Jurkat, Clone E6-1 (cell line): ENCODE results near the gene CAPN3.

Experiments used
- DNase-seq: peaks from one replicate; pipeline ENCODE4 v3.0.0-alpha.2; 2011; ENCODE audit warnings: low read depth, low spot score
- H3K4me3 ChIP-seq: 2 replicates; pipeline ENCODE4 v1.5.1; 2011; ENCODE audit warnings: mild to moderate bottlenecking, low read length, control low read depth, moderate library complexity

Gene CAPN3

GRCh38 chr15:42385206-42385979, 26.1 kb downstream of the CAPN3 start:
- H3K4me3 ChIP-seq = no peak overlapping the region
- DNase-seq = peak; percentile 55

DNA sequence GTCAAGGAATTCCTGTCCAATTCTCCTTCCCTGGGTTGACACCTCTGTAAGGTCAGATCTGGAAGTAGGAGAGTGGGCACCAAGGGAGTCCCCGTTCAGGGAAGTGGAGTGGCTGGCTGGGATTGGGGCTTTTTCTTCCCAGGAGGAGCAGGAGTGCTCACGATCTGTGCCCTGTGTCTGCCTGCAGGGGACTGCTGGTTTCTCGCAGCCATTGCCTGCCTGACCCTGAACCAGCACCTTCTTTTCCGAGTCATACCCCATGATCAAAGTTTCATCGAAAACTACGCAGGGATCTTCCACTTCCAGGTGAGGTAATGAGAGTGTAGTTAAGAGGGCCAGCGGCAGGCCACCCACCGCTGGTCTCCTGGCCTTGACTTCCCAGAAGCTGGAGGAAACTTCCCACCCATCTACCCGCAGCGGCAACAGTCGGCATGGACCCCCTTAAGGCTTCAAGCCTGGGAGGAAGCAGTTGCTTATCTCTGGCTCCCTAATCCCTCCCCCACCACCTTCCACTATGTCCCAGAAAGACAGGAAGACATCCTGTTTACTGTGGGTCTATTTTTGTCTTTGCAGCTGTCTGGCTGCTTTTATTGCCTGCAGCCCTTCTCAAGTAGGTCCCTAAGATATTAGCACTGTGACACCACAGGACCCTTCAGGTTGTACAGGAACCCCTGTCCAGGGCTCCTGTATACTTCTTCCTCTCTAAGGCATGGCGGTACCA, 26.8 kb downstream of the CAPN3 start:
- no peak for DNase-seq
- no peak overlapping the region for H3K4me3 ChIP-seq

GRCh38 chr15:42387603-42388002, 28.3 kb downstream of the CAPN3 start:
- H3K4me3 ChIP-seq = no peak overlapping the region
- DNase-seq = no peak

GRCh38 chr15:42392309-42393024, 33.2 kb downstream of the CAPN3 start:
- no peak overlapping the region for H3K4me3 ChIP-seq

GRCh38 chr15:42394106-42394505, 34.8 kb downstream of the CAPN3 start:
- H3K4me3 ChIP-seq = no peak overlapping the region
- no peak for DNase-seq

More at GRCh38 chr15:42392309-42393024, 33.2 kb downstream of the CAPN3 start:
- DNase-seq = no peak

DNA sequence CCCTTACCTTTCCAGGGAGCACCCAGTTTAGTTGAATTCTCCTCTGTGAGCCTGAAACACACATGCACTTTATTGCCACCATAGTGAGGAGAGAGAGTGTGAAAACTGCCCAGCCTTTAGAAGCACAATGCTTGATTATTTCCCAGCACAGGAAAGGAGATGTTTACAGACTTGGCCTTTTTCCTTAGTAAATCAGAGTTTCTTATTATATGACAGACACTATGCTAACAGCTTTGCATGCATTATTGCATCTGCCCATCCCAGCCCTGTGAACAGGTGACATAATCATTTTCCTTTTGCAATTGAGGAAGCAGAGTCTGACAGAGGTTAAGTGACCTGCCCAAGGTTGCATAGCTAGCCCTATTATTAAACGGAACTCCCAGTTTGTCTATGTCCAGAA, 36.5 kb downstream of the CAPN3 start:
- DNase-seq = no peak
- H3K4me3 ChIP-seq = no peak overlapping the region

DNA sequence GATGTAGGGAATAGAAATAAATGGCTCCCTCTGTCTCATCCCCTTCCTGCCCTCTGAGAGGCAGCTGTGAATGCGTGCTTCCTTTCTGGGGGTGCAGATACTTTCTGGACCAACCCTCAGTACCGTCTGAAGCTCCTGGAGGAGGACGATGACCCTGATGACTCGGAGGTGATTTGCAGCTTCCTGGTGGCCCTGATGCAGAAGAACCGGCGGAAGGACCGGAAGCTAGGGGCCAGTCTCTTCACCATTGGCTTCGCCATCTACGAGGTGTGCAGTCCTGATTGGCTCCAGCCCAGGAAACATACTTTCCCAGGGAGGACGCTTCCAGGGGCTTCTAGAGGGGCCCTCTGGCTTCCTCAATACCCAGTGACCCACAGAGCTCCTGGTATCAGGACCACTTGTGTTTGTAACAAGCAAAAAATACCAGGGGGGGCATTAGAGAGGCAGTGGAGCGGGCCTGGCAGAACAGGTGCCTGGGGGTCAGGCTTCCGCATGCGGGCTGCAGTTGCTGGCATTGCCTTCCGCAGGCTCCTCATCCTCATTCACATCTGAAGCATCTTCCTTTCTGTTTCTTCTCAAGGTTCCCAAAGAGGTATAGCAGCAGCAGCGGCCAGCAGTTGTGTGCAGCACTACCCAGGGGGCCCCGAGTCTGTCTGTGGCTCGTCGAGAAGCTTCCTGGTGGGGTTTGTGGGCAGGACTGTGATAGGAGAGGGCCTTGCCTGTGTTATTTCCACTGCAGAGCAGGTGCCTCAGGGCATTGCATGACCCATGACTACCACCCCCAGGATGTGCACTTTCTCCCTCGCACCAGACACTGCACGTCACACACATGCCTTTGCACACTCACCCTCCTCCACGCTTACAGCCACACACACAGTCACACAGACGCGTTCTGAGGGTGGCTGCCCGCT, 42.5 kb downstream of the CAPN3 start:
- H3K4me3 ChIP-seq = no peak overlapping the region
- DNase-seq = peak; percentile 28

GRCh38 chr15:42402455-42403205, 43.3 kb downstream of the CAPN3 start:
- no peak for DNase-seq
- H3K4me3 ChIP-seq = no peak overlapping the region

DNA sequence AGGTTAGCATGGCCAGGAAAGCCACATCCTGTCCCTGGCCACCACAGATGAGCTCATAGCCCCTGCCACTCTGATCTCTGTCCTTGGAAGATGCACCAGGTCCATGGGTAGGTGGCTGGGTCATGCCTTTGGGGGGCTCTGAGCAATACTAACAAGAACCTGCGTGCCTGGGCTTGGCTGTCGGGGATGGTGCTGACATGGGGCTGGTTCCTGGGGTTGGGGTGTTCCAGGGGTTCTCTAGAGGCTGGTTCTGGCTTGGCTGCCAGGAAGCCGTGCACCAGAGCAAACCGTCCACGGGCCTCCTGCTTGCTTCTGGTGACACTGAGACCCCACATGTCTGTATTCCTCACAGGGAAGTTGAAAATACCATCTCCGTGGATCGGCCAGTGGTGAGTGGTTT, 44.1 kb downstream of the CAPN3 start:
- no peak for DNase-seq
- no peak overlapping the region for H3K4me3 ChIP-seq

- DNase-seq = no peak
- no peak overlapping the region for H3K4me3 ChIP-seq
Observed at GRCh38 chr15:42404461-42405235, 45.3 kb downstream of the CAPN3 start.

GRCh38 chr15:42405863-42406482, 46.7 kb downstream of the CAPN3 start:
- no peak overlapping the region for H3K4me3 ChIP-seq
- no peak for DNase-seq

DNA sequence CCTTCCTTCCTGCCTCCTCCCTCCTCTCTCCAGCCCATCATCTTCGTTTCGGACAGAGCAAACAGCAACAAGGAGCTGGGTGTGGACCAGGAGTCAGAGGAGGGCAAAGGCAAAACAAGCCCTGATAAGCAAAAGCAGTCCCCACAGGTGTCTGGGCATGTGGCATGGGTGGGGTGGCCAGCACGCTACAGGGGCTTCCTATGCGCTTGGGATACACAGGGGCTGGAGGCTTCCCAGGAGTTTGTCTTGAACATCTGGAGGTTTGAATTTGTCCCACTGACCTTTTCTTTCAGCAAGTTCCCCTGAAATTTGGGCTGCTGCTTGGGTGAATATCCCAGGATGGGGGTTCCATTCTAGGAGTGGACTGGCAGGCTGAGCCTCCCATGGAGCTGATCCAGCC, 48.9 kb downstream of the CAPN3 start:
- DNase-seq = no peak
- no peak overlapping the region for H3K4me3 ChIP-seq

- no peak for DNase-seq
- no peak overlapping the region for H3K4me3 ChIP-seq
Observed at GRCh38 chr15:42409011-42409410, 49.7 kb downstream of the CAPN3 start.

- H3K4me3 ChIP-seq = no peak overlapping the region
- no peak for DNase-seq
Observed at GRCh38 chr15:42411884-42412283, 52.6 kb downstream of the CAPN3 start.

DNA sequence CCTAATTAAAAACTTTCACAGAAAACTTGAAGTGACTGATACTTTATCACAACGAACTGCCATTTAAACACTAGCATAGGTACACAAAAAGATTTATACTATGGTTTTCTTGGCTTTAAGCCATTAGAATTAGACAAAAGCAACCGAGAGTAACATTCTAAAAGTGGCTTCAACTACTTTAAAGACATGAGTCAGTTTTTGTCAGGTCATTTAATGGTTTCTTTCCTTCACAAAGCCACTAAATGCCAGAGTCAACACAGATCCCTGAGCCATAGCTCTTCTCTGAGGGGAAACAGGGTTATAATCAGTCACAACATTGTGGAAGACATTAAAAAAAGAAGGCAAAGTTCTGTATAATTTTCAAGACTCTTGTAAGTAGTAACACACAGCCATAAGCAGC, 54.6 kb downstream of the CAPN3 start:
- H3K4me3 ChIP-seq = no peak overlapping the region
- no peak for DNase-seq

DNA sequence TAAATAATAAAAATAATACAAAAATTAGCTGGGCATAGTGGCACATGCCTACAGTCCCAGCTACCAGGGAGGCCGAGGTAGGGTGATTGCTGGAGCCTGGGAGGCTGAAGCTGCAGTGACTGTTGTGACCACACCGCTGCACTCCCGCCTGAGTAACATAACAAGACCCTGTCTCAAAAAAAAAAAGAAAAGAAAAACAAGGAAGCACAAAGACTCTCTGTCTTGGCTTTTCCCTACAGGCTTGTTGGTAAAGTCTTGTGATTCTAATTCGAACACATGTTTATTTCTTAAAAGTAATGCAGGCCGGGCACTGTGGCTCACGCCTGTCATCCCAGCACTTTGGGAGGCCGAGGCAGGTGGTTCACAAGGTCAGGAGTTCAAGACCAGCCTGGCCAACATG, 60.1 kb downstream of the CAPN3 start:
- no peak overlapping the region for H3K4me3 ChIP-seq
- no peak for DNase-seq

DNA sequence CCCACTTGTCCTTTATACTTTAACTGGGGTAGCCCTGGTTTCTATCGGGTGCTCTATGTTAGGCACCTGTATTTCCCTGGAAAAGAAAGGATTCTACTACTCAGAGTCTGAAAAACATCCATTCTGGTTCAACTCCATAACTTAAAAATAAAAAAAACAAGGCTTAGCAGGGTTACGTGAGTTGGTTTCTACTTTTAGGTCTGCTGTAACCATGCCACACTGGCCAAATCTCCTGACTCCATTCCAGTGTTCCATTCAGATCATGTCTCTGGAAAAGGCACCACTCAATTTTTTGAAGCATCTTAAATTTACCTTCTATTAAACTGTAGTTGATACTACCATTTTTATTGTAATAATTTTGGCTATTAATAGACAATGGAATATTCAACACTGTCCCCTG, 62.1 kb downstream of the CAPN3 start:
- DNase-seq = no peak

More for the DNA sequence above, 62.1 kb downstream of the CAPN3 start:
- no peak overlapping the region for H3K4me3 ChIP-seq
